Activated effector memory CD4-positive, alpha-beta T cell treated with anti-CD3 and anti-CD28 coated beads, Interleukin-2, amount 50 U/mL, for 16 hours (primary cell): Measurements from ENCODE around the gene HMGCS2.

Source experiments
- DNase-seq: peaks from one replicate; pipeline ENCODE4 v3.0.0-alpha.2; 2020

The HMGCS2 gene

DNA sequence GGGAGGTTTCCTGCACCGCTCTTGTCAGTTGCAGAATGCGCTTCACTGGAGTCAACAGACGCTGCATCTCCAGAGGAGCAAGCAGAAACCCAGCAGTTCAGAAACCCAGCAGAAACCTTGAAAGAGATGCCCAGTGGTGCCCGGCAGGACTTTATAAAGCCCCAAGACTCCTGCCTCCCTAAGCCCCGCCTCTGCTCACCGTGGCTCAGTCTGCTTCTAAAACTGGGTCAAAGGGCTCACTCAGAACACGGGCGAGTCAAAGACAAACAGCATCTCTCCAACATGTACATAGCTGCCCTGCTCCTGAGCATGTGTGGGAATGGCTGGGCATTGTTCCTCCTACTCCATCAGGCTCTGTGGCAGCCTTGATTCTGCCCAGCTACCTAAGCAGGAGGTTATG is at the start of gene HMGCS2:
HMGCS2 (minus strand) TSS at position 128 of the 400 bp plus-strand sequence; CDS start at position 67, 61 bp downstream.
- no peak for DNase-seq

DNA sequence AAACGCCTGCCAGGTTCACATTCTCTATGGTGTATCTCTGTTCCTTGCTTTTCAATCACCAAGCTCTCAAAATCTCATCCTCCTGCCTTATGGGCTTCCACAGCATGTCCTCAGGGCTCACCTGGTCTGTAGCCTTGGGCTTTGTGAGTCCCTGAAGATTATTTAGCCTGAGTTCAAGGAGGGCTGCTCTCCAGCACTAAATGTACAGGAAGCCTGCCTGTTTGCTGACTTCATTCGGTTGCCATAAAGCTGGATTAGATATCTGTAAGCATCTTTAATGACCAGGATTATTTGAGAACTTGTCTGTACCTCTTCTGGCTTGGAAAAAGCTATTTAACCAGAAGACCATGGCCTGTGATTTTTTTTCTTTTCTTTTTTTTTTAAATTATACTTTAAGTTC is 49.5 kb upstream of the HMGCS2 start:
- DNase-seq = no peak

DNA sequence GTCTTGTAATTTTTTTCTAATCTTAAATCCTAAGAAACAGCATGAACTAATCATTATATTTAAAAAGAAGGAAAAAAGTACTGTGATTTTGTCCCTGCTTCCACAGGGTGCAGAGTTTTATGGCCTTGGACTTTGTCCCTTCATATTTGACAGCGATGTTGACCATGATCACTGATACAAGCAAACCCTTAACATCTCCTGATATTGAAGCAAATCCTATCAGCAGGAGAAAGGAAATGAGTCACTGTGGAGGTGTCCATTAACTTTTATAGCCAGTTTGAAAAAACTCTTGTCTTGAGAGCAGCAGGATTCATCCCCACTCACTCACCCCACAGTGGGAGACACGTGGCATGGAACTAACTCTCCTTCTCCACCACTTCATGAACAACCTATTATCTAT is 47.7 kb upstream of the HMGCS2 start:
- DNase-seq = no peak

DNA sequence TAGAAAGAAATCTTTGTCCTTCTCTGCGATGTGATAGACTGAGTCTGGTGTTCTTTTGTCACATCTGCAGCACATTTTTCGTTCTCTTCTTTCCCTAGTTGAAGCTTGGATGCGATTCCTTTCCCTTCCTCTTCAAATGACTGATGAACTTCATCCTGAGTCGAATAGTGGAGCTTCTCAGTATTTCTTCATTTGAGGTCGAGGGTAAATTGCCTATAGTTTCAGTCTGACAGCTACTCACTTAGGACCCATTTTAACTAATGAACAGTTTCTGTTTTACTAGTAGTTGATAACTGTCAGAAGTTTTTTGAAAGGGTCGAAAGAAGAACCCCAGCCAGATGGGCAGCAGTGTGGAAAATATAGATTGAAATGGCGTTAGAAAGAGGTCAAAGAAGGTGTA is 47.2 kb upstream of the HMGCS2 start:
- DNase-seq = no peak

DNA sequence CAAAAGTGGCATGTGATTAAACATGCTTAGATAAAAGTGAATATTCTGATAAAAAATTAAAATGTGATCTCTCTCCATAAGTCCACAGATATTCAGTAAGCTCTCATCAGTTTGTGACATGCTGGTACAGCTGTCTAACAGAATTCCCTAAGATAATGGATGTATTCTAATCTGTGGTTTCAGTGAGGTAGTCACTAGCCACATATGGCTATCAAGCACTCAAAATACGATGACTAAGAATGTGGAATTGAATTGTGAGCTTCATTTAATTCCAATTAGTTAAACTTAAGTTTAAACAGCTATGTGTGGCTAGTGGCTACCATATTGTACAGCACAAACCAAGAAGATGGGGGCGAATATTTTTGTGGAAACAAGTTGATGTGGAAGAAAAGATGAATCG is 46.7 kb upstream of the HMGCS2 start:
- no peak for DNase-seq

DNA sequence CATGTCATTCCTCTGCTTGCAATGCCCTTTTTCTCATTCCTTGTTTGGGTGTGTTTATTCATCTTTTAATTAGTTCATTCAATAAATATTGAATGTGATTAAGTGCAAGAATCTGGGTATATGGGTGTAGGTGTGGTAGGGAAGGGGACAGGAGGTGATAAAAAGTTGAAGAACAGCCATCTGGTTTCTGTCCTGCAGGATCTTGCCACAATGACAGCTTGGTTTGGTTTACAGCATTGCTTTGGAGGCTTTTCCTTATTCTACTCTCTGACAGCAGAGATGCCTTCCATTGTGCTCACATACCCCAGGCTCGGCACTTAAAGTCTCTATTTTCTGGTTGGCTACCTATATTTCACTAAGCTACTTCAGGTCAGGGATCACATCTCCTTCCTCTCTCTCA is 45.6 kb upstream of the HMGCS2 start:
- DNase-seq = no peak

DNA sequence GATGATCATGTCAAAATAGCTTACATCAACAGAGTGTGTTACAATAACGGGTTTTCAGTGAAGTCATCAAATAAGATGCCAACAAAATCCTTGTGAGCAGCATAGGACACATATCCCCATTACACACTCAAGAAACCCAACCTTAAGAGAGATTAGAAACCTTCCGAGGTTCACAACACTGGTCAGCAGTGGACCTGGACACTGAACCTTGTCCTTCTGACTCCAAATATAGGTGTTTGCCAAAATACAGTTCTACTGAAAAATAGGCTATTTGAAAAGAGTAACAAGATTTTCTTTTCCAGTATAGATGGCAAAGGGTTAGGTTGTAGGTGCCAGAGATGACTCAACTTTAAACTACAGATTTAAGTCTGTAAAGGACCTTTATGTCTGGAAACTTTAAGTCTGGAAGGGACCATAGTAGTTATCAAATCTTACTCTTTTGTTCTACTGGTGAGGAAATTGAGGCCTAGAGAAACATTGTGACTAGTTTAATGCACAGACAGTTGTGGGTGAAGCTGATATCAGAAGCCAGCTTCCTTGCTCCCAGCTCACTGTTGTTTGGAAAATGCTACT is 43.4 kb upstream of the HMGCS2 start:
- DNase-seq = no peak

GRCh38 chr1:119811387-119811786 is 42.7 kb upstream of the HMGCS2 start, which contains the start of gene REG4:
Gene REG4, minus strand, starts transcription at chr1:119811460. Its CDS starts 2,691 bp downstream, at chr1:119808769.
- no peak for DNase-seq

DNA sequence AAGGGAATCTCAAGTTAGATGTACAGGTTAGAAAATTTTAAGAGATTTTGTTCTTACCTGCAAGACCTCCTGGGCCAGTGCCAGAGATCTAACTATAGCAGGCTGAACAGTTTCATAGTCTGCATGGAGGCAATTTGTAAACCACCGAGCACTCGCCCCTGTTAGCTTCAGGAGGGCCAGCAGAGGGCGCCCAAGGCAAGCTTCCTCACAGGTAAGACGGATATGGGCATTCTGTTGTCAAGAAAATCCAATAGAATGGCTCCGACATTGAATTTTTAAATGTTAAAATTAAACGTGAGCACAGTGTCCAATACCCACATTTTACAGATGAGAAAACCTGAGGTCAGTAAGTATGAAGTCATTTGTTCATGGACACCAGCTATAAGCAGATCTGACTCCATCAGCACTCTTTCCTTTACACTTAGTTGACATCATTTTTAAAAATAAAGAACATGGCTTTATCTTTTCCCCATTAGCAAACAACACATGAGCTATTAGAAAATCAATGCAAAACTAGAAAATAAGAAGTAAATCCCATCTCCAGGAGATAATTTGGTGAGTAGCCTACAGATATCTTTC is 40.4 kb upstream of the HMGCS2 start:
- DNase-seq = peak; percentile 87

GRCh38 chr1:119808491-119808890 is 39.8 kb upstream of the HMGCS2 start:
- DNase-seq = no peak

GRCh38 chr1:119806489-119806888 is 37.8 kb upstream of the HMGCS2 start:
- DNase-seq = no peak

- DNase-seq = no peak
These were observed 37.0 kb upstream of the HMGCS2 start for GRCh38 chr1:119805746-119806145.

- no peak for DNase-seq
These were observed 36.5 kb upstream of the HMGCS2 start for GRCh38 chr1:119805247-119805646.

DNA sequence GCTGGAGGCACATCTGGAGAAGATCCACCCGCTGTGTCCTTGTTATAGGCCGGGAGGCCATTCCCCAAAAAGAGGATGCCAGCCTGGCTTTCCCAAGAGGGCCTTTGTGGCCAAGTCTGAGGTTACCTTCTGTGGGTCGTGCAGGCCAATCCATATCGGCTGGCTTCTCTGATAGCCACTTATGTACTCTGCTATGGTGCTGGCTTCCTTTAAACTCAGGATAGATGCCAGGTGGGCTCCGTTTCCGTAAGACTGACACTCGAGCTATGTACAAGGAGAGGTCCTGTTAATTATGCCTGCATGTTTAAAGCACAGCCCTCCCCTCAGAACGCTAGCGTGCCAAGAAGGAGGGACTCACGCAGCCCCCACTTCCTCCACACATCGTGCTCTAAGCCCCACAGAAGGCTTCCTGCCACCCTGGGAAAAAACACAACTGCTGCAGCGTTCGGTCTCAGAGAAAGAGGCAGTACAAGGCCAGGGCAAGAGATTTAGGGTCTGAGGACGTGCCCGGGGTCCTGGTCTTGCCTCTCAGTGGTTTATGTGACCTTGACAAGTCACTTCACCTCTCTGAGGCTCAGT is 31.0 kb upstream of the HMGCS2 start:
- no peak for DNase-seq

DNA sequence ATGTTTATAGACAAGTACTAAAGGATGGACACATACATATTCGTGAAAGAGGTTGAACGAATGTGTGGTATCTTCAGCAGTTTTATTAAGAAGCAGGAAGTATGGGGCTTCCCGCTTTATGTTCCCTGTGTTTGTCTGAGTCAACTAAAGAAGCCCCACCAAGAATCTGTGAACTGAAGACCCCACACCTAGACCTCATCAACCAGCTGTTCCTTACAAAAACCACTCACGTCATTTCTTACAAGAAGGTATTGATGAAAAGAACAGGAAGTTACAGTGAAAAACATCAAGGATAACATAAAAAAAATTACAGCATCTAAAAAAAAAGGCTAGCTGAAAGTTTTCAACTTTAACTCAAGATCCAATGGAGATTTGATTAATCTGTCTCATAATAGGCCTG is 30.3 kb upstream of the HMGCS2 start:
- no peak for DNase-seq

GRCh38 chr1:119797606-119798005 is 28.9 kb upstream of the HMGCS2 start:
- no peak for DNase-seq

DNA sequence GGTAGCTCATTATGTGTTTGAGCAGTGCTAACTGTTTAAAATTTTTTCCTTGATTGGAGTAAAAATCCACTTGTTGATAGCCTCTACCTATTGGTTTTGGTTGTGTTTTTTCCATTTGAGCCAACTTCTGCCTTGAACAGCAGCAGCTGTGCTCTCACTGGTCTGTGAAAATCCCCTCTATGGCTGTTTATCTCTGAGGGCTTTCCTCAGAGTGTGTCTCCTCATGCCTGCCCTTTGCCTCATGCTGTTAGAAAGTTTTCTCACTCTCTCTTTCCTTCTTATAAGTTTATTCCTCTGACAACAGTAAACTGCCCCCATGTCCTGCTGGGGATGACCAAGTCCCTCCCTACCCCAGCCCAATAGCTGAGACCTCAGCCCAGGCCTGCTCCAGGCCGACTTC is 28.5 kb upstream of the HMGCS2 start:
- DNase-seq = no peak

DNA sequence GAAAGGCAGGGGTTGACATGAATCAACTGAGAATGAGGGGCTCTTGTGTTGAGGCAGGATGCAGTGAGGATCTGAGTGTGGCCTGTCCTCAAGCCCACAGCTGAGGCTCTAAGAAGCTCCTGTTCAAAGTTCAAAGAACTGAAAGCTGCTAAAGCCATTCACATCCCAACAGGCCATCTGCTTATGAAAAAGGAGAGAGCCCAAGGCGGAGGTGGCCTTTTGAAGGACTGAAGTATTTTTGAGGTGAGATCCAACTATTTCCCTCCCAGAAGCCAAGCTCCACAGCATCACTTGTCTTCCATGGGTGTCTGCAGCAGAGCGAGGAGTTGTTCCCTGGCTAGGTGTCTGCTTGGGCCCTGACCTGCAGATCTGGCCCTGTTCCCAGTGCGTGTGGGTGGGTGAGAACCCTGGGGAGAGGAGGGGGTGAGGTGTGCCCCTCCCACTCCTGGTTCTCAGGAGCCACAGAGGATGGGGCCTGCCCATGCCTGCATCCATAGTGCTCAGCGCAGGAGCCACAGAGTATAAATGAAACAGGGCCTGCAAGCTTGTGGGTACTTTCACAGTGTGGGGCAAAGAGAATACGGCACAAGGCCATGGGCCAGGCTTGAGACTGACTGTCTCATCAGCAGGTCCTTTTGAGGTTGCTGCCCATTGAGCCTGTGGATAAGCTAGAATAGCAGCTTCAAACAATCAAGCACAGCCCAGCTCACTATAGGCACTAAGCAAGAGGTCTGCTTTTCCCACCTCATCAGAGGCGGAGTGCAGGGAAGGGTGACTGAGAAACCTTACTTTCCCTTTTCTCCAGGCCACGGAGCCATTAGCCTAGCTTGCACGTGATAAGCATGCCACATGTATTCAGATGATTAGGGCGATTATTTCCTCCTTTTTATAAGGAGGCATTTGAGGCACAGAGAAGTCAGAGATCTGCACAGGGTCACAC is 26.8 kb upstream of the HMGCS2 start:
- no peak for DNase-seq

DNA sequence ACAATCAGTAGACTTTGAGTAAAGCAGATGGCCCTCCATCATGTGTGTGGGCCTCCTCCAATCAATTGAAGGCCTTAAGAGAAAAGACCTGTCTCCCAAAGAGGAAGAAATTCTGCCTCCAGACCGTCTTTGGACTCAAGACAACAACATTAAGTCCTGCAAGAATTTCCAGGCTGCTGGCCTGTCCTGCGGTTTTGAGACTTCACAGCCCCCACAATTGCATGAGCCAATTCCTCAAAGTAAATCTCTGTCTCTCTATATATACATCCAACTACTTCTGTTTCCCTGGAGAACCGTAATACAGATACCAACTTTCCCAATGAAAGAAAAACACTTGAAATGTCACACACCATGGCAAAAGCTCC is 26.2 kb upstream of the HMGCS2 start:
- DNase-seq = no peak

DNA sequence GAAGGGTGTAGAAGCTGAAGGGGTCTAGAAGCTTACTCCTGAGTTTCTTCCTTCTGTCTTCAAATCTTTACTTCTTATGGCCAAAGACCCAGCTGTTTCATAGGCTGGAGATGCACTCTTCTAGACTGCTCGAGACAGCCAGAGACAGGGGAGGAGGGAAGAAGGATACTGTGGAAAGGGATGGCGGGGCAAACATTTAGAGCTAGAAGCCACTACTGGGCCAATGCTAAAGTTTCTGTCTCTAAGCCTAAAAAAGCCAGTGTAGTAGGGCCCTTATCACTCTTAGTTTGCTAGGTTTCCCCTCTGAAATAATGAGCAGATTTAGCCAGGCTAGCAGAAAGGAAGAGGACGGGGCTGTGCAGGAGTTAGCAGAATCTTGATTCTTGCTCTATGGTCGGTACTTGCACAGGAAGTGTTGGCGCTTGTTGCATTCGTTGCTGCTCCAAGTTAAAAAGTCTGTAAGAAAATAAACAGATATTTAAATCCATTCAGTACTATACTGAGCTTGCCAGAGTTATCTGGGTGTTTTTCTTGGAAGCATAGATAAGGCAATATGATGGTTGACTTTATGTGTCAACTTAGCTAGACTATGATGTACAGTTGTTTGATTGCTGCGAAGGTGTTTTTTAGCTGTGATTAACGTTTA is 25.6 kb upstream of the HMGCS2 start:
- DNase-seq = no peak

DNA sequence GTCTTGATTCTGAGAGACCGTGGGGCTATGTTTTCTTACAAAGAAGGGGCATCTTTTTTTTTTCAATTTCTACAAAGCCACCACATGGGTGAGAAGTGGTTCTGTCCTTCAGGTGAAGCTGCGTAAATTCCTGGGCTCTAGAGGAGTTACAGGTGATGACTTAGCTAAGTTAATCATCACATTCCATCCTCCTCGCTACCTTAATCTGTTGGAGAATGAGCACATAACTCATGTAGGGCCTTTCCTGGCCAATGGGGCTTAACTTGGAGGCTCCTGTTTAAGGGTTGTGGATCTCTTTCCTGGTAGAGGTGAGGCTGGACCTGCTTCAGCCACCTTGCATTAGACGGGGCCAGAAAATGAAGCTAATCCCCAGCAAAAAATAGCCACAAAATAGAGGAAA is 22.7 kb upstream of the HMGCS2 start:
- DNase-seq = no peak

- no peak for DNase-seq
These were observed 21.9 kb upstream of the HMGCS2 start for GRCh38 chr1:119790451-119791198.
